ENCODE data around the gene OTOGL.

The OTOGL gene

DNA sequence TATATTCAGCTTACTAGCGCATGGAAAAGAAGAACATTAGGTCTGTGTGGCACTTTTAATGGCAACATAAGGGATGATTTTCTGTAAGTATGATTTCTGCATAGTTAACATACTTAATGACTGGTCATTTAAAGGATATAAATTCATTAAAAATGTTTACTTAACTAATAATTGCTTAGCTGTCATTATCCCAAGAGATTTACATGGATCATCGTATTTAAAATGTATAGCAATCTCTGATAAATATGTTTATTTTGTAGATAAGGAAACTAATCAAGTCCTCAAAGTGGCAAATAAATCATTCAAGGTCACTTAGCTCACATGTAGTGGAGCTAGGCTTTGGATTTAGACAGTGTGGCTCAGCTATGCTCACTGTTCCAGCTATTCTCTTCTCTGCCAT is 158.6 kb downstream of the OTOGL start:
- TF ChIP-seq, protein P1, sequence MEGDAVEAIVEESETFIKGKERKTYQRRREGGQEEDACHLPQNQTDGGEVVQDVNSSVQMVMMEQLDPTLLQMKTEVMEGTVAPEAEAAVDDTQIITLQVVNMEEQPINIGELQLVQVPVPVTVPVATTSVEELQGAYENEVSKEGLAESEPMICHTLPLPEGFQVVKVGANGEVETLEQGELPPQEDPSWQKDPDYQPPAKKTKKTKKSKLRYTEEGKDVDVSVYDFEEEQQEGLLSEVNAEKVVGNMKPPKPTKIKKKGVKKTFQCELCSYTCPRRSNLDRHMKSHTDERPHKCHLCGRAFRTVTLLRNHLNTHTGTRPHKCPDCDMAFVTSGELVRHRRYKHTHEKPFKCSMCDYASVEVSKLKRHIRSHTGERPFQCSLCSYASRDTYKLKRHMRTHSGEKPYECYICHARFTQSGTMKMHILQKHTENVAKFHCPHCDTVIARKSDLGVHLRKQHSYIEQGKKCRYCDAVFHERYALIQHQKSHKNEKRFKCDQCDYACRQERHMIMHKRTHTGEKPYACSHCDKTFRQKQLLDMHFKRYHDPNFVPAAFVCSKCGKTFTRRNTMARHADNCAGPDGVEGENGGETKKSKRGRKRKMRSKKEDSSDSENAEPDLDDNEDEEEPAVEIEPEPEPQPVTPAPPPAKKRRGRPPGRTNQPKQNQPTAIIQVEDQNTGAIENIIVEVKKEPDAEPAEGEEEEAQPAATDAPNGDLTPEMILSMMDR (IDR thresholded peaks at IDR 0.05; ENCODE audit: insufficient read depth, low read length, poor library complexity, severe bottlenecking): no peak
- Histone ChIP-seq H3K4me3 (replicated peaks; ENCODE audit: low read depth, low read length) (no peak overlapping the region), H3K36me3 (ENCODE audit: control insufficient read depth, insufficient read depth, low read length) (no peaks in the 10 kb centered on the region), H3K27me3 (replicated peaks; ENCODE audit: control insufficient read depth, insufficient read depth, low read length) (no peaks in the 10 kb centered on the region)
- DNase-seq (ENCODE audit: extremely low read depth, insufficient read length): no peak

DNA sequence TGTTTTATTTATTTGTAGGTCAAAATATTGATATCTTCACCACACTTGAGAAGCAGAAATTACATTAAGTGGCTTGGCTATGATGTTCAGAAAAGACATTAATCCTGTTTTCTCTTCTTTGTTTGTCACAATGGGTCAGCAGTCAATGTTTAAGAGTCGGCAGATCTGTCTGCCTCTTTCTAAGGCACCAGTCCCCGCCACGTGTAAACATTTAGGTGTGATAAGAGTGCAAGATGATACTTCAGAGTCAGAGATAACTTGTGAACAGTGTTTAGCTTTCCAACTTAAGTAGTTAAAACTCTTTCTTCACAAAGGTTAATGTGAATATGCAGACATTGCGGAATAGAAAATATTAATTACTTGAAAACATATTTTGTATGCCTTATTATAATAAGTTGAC is 160.9 kb downstream of the OTOGL start:
- H3K36me3 ChIP-seq (ENCODE audit: control insufficient read depth, insufficient read depth, low read length): no peaks in the 10 kb centered on the region
- H3K27me3 ChIP-seq (replicated peaks; ENCODE audit: control insufficient read depth, insufficient read depth, low read length): no peaks in the 10 kb centered on the region
- H3K4me3 ChIP-seq (replicated peaks; ENCODE audit: low read depth, low read length): no peak overlapping the region
- no peak for DNase-seq (ENCODE audit: extremely low read depth, insufficient read length)
- TF ChIP-seq, protein P1 (IDR thresholded peaks at IDR 0.05; ENCODE audit: insufficient read depth, low read length, poor library complexity, severe bottlenecking): no peak

DNA sequence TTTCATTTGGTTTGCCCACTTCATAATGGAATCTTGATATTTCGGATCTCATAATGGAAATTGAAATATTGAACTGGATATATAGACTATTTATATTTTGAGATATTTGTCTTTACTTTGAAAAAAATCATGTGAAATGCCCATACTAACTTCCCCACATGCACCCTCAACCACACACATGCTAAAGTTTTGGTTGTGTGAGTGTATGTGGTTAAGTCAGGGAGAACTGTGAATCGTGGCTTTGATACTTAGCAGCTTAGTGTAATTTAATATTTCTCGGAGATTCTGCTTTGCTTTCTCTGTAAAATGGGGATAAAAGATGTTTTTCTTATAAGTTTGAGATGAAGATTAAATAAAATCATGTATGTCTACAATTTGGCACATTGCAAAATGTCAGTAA is 162.1 kb downstream of the OTOGL start:
- no peak for DNase-seq (ENCODE audit: extremely low read depth, insufficient read length)
- TF ChIP-seq, protein P1 (IDR thresholded peaks at IDR 0.05; ENCODE audit: insufficient read depth, low read length, poor library complexity, severe bottlenecking): no peak
- H3K36me3 ChIP-seq (ENCODE audit: control insufficient read depth, insufficient read depth, low read length): no peaks in the 10 kb centered on the region
- no peak overlapping the region for H3K4me3 ChIP-seq (replicated peaks; ENCODE audit: low read depth, low read length)
- H3K27me3 ChIP-seq (replicated peaks; ENCODE audit: control insufficient read depth, insufficient read depth, low read length): no peaks in the 10 kb centered on the region

DNA sequence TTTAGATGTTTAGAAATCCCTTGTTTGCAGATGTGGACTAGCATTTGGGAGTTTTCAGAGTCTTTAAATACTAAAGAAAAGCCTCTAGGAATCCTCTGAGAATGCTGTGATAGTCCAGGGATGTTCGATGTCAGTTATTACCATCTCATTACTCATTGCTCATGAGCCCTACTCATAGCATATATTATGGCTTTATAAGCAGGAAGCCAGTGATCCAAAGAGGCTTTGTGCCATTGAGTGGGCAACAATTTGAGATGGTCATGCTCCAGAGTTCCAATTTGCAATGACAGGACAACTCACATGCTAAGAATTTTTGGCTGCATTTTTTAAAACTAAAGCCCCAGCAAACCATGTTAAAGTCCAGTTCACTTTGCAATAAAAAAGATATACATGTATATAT is 163.0 kb downstream of the OTOGL start:
- Histone ChIP-seq H3K4me3 (replicated peaks; ENCODE audit: low read depth, low read length) (no peak overlapping the region), H3K36me3 (ENCODE audit: control insufficient read depth, insufficient read depth, low read length) (no peaks in the 10 kb centered on the region), H3K27me3 (replicated peaks; ENCODE audit: control insufficient read depth, insufficient read depth, low read length) (no peaks in the 10 kb centered on the region)
- no peak for DNase-seq (ENCODE audit: extremely low read depth, insufficient read length)
- TF ChIP-seq, protein P1 (IDR thresholded peaks at IDR 0.05; ENCODE audit: insufficient read depth, low read length, poor library complexity, severe bottlenecking): no peak

DNA sequence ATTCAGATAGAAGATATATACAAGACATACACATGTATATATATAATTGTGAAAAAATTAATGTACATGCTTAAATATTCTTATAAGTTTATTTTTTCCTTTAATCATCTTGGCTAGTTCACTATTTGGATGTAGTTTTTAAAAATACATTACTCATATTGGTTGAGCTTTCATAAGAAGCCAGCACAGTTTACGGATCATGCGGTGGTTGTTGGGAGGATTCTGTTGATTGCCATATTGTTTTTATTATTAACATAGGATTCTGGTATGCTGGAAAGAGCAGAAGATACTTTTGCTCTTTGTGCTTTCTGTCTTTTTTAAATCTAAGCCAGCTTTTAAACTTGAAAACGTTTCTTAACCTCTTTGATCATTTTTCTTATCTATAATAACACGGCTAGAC is 163.4 kb downstream of the OTOGL start:
- Histone ChIP-seq H3K4me3 (replicated peaks; ENCODE audit: low read depth, low read length) (no peak overlapping the region), H3K36me3 (ENCODE audit: control insufficient read depth, insufficient read depth, low read length) (no peaks in the 10 kb centered on the region), H3K27me3 (replicated peaks; ENCODE audit: control insufficient read depth, insufficient read depth, low read length) (no peaks in the 10 kb centered on the region)
- no peak for DNase-seq (ENCODE audit: extremely low read depth, insufficient read length)
- TF ChIP-seq, protein P1 (IDR thresholded peaks at IDR 0.05; ENCODE audit: insufficient read depth, low read length, poor library complexity, severe bottlenecking): no peak

DNA sequence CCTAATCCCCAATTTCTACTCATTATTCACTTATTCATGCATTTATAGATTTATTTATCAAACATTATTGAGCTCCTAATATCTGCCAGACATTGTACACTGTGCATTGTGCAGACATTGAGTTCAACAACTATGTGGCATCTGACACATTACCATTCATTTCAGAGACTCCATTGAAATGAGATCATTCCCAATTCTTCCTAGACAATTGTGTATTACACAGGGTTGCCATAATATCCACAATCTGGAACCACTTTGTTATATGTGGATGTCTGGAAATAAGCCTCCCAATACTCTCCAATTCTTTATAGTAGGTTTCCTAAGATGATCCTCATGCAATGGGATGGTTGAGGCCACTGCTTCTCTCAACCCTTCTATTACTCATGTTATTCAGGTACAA is 165.0 kb downstream of the OTOGL start:
- H3K27me3 ChIP-seq (replicated peaks; ENCODE audit: control insufficient read depth, insufficient read depth, low read length): no peaks in the 10 kb centered on the region
- no peak for DNase-seq (ENCODE audit: extremely low read depth, insufficient read length)
- H3K4me3 ChIP-seq (replicated peaks; ENCODE audit: low read depth, low read length): no peak overlapping the region
- no peaks in the 10 kb centered on the region for H3K36me3 ChIP-seq (ENCODE audit: control insufficient read depth, insufficient read depth, low read length)
- TF ChIP-seq, protein P1 (IDR thresholded peaks at IDR 0.05; ENCODE audit: insufficient read depth, low read length, poor library complexity, severe bottlenecking): no peak

Measured in GM06990 (cell line).